ENCODE results near the gene MGST3. TPM values are rescaled to one million over a fixed set of nuclear protein-coding genes. Genes with fewer than 3 reads are reported as not detected.
A peak's percentile ranks its signal among the peaks of the same experiment; 100 is the strongest.

Gene MGST3
- total RNA-seq, 1 experiment from 2014 or later: 87.7 TPM

DNA sequence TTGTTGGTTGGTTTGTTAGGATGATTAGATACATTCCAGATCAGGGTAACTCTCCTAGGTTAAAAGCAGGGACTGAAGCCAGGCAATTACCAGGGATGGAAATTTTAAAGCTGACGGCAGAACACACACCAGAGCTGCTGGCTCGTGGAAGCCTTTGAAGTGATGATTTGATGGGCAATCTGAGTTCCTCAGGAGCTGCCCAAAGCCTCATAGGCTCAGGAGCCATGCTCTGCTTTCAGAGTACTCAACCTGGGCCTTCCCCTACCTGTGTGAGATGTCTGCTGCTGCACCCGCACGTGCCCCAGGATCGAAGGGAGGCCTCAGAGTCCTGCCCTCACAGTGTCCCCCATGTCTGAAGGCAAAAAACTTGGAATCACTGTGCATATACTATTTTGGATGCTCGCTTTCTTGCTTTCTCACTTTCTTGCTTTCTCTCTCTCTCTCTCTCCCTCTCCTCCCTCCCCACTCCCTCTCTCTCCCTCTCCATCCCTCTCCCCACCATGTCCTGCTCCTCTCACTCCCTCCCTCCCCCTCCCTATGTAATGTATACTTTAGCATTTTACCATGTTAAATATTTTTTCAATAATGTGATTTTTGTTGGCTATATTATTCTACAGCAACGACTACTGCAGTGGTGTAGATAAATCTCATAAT, 18.0 kb downstream of the MGST3 start:
- Histone ChIP-seq H4K8ac (replicated peaks; ENCODE audit: insufficient read length, low read depth, low read length) (no peak overlapping the region), H3K9ac (ENCODE audit: extremely low read depth, insufficient read length, low read length) (no peak overlapping the region), H3K23ac (ENCODE audit: insufficient read length, low read depth, low read length) (no peak overlapping the region), H3K18ac (ENCODE audit: insufficient read length, low read depth, low read length) (no peak overlapping the region), H3K79me1 (ENCODE audit: insufficient read depth, low read depth, low read length, poor library complexity, severe bottlenecking) (no peaks in the 10 kb centered on the region), H2BK5ac (ENCODE audit: insufficient read length, low read length) (no peak overlapping the region), H4K5ac (ENCODE audit: insufficient read length, low read depth, low read length) (no peak overlapping the region), H3T11ph (ENCODE audit: low read length) (no peak overlapping the region), H2AK5ac (ENCODE audit: insufficient read length, low read length) (no peak overlapping the region), H4K91ac (ENCODE audit: insufficient read length, low read depth, low read length) (no peak overlapping the region), H3K4me2 (ENCODE audit: insufficient read depth, insufficient read length, low read length) (no peak overlapping the region), H2BK12ac (ENCODE audit: insufficient read length, low read depth, low read length) (no peak overlapping the region), H2BK120ac (ENCODE audit: low read depth, low read length, poor library complexity, severe bottlenecking) (no peak overlapping the region), H2BK15ac (ENCODE audit: low read depth, low read length) (no peak overlapping the region), H3K23me2 (ENCODE audit: insufficient read length, low read depth, low read length, poor library complexity, severe bottlenecking) (no peaks in the 10 kb centered on the region), H4K20me1 (ENCODE audit: control insufficient read depth, insufficient read depth, insufficient read length) (no peaks in the 10 kb centered on the region), H3K27ac (ENCODE audit: insufficient read length, low read depth, low read length) (no peak overlapping the region), H3K27me3 (ENCODE audit: insufficient read depth, low read length) (no peaks in the 10 kb centered on the region), H3K14ac (ENCODE audit: insufficient read depth, low read length) (no peak overlapping the region), H3K9me3 (ENCODE audit: control insufficient read depth, low read depth, low read length) (no peaks in the 10 kb centered on the region), H3K56ac (ENCODE audit: insufficient read length, low read depth, low read length) (no peak overlapping the region), H3K4me1 (ENCODE audit: insufficient read depth, low read length) (no peaks in the 10 kb centered on the region; the same call in 1 of the 2 replicates), H3K4ac (ENCODE audit: low read depth, low read length) (no peak overlapping the region), H2BK20ac (ENCODE audit: low read depth, low read length, poor library complexity, severe bottlenecking) (no peak overlapping the region), H3K79me2 (ENCODE audit: insufficient read depth, low read length) (no peaks in the 10 kb centered on the region), H2AFZ (ENCODE audit: low read length) (no peak overlapping the region)
- peaks cover 3 to 15% (median 6%) of the 10 kb centered on the region in 3 experiments; a peak in 6 of 7 replicates for H3K36me3 Mint-ChIP-seq (ENCODE audit: insufficient read depth in 1 of 3, low read depth in 3 of 3)
- H3K4me1 Mint-ChIP-seq: peaks cover 0 to 4% of the 10 kb centered on the region in 2 experiments; a peak in 1 of 4 replicates
- H3K27ac Mint-ChIP-seq: peak overlapping the region in 1 of 3 experiments; percentile 44; a peak in 1 of 7 replicates
- TF ChIP-seq CTCF (conservative IDR thresholded peaks at IDR 0.05): no peak
- WGBS (ENCODE audit: extremely low coverage, insufficient read length, low lambda C conversion rate): no CpG with 5 or more reads among the region's 7 CpGs
- no peaks in the 10 kb centered on the region; a peak in 1 of 5 replicates for H3K9me3 Mint-ChIP-seq
- no peak overlapping the region for H3K4me3 Mint-ChIP-seq
- H3K27me3 Mint-ChIP-seq (ENCODE audit: low read depth): no peaks in the 10 kb centered on the region
- DNase-seq: no peak

All from H9 (cell line).